ENCODE data around the gene PBX1.

GRCh38 chr1:164641353-164641730 lies 82.4 kb downstream of the PBX1 start:
- TF ChIP-seq USF2 (IDR thresholded peaks at IDR 0.05; ENCODE audit: borderline replicate concordance, low read depth, low read length), result no peak
- TF ChIP-seq CTCF (IDR thresholded peaks at IDR 0.05 in 2 of 3, conservative IDR thresholded peaks at IDR 0.05 in 1 of 3; ENCODE audit: control insufficient read depth in 2 of 3, extremely low read depth in 1 of 3, insufficient read depth in 1 of 3, low read depth in 3 of 3, low read length in 3 of 3), result no peak
